Measurements from ENCODE around the gene AP1B1.

DNA sequence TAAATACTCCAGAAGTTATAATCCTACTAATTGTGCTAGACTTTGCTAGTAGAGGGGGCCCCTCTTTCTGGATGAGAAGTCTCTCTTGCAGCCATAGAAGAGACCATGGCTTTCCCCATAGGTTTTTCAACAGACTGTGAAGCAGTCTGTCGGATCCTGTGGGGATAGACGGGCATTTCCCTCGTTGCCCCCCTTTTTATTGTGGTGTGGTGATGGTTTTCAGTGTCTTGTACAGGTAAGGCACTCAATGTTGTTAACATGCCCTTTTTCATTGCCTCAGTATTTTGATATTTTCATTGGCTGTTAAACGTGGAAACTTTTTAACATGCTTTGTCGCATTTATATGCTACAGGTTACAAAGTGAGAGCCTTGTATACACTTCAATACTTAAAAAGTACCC, 98.3 kb downstream of the AP1B1 start:
- TF ChIP-seq POLR2A (IDR thresholded peaks at IDR 0.05): no peak
- TF ChIP-seq, protein P1, sequence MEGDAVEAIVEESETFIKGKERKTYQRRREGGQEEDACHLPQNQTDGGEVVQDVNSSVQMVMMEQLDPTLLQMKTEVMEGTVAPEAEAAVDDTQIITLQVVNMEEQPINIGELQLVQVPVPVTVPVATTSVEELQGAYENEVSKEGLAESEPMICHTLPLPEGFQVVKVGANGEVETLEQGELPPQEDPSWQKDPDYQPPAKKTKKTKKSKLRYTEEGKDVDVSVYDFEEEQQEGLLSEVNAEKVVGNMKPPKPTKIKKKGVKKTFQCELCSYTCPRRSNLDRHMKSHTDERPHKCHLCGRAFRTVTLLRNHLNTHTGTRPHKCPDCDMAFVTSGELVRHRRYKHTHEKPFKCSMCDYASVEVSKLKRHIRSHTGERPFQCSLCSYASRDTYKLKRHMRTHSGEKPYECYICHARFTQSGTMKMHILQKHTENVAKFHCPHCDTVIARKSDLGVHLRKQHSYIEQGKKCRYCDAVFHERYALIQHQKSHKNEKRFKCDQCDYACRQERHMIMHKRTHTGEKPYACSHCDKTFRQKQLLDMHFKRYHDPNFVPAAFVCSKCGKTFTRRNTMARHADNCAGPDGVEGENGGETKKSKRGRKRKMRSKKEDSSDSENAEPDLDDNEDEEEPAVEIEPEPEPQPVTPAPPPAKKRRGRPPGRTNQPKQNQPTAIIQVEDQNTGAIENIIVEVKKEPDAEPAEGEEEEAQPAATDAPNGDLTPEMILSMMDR (IDR thresholded peaks at IDR 0.05): no peak
- no peak for TF ChIP-seq POLR2AphosphoS5 (IDR thresholded peaks at IDR 0.05)
- no peak for TF ChIP-seq EP300 (IDR thresholded peaks at IDR 0.05)

Measured in suprapubic skin (tissue), 4 donors.